ENCODE results near the gene KRTAP3-1.

Gene KRTAP3-1

DNA sequence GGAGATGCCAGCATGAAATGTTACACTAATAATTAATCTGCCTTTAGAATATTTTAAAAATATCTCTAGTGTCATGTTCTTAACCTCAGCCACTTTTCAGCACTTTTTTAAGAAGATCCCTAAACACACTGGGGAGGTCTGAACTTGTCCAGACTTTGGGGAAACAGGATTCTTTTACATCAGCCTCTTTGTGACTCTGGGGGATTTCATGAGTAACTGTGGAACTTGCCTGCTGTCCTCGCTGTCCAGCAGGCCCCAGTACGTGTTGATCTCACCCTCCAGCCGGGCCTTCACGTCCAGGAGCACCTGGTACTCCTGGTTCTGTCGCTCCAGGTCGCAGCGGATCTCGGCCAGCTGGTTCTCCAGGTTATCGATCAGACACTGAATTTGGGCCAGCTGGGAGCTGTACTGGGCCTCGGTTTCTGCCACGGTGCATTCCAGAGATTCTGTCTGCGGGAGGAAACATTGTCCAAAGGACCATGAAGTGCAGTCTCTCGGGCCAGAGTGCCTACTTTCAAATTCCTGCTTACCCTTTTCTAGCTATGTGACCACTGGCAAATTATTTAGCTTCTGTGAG is 30.3 kb downstream of the KRTAP3-1 start:
- no peak for DNase-seq (ENCODE audit: low read depth)

DNA sequence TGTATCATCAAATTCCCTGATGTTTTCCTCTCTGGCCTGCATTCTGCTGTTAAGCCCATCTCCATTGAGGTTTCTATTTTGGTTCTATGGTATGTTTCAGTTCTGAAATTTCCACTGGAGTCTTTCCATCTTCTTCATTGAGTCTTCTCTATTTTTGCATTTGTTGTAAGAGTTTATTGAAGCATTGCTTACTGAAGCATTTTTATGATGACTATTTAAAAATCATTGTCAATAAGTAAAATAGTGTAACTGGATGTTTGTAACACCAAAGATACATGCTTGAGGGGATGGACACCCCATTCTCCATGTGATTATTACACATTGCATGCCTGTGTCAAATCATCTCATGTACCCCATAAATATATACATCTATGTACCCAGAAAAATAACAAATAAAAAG is 33.4 kb downstream of the KRTAP3-1 start:
- DNase-seq (ENCODE audit: low read depth) = no peak

DNA sequence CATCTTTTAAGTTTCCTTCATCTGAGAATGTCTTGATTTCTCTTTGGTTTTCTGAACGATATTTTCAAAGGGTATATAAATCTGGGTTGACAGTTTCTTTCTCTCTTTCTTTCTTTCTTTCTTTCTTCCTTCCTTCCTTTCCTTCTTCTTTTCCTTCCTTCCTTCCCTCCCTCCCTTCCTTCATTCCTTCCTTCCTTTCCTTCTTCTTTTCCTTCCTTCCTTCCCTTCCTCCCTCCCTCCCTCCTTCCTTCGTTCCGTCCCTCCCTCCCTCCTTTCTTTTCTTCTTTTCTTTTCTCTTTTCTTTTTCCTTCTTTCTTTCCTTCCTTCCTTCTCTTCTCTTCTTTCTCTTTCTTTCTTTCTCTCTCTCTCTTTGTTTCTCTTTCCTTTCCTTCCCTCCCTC is 34.6 kb downstream of the KRTAP3-1 start:
- no peak for DNase-seq (ENCODE audit: low read depth)

DNA sequence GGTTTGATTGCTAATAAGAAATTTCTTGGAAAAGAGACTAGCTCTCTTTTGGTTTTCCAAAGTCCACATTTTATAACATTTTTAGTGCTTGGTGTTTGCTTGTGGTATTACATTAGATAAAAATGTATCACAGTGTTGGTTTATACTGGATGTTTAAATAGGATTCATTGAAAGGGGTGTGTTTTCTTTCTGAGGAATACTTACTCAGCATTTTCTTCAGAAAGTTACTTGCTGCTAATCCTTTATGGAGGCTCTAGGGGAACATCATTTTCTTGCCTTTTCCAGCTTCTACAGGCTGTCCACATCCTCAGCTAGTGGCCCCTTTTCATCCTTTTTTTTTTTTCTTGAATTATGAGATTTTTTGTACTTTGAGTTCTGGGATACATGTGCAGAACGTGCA is 41.3 kb downstream of the KRTAP3-1 start:
- DNase-seq (ENCODE audit: low read depth) = no peak

DNA sequence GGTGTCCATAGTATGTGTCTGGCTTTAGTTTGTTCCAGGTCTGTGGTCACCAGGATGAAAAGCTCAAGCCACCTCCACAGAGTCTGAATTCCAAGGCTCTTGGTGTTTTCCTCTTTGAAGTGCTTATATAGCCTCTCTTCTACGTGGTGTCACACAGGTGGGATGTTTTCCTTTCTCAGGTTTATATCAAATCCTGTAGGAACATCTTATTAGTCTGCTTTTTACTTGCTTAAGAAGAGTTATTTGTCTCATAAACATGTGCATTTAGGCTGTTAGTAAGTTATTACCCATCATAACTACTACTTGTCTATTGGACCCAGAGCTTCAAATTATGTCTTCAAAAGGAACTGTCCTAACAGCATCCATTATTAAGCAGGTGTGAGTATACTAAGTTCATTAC is 42.1 kb downstream of the KRTAP3-1 start, which contains the start of gene KRT39:
KRT39 (minus strand) TSS at position 101 of the 400 bp plus-strand sequence; CDS start at position 9, 92 bp downstream.
- DNase-seq (ENCODE audit: low read depth) = no peak

DNA sequence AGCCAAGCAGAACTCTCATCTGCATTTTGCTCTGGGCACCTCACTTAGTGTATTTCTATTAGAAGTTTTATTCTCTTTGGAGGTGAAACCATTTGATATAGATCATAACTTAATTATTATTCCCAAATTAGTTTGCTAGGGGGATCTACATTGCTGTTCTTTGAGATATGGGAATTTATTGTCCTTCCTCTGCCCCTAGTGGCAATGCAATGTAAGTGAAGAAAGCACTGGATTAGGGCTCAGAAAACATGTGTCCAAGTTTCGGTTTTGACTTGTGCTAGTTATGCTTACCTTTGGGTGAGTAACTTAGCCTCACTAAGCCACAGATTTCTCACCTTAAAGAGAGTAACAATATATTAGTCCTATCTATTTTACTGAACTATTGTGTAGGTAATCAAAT is 45.1 kb downstream of the KRTAP3-1 start:
- DNase-seq (ENCODE audit: low read depth) = no peak

DNA sequence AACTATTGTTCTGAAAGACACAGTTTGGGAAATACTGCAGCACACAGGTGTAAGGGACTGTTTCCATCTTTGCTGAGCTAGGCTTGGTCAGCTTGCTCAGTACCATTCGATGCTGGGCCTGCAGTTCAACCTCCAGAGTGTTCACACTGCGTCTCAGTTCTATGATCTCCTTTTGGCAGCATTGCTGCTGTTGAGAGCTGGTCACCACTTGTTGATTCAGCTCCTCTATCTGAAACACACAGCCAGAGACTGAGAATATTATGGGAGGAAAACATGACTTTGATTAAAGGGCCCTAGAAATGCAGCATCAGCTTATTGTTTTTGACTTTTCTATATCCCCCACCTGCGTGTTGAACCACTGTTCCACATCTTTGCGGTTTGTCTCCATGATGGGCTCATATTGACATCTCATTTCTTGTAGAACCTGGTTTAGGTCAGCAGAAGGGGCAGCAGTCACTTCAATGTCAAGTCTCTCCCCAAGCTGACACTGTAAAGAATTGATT is 46.8 kb downstream of the KRTAP3-1 start:
- no peak for DNase-seq (ENCODE audit: low read depth)

DNA sequence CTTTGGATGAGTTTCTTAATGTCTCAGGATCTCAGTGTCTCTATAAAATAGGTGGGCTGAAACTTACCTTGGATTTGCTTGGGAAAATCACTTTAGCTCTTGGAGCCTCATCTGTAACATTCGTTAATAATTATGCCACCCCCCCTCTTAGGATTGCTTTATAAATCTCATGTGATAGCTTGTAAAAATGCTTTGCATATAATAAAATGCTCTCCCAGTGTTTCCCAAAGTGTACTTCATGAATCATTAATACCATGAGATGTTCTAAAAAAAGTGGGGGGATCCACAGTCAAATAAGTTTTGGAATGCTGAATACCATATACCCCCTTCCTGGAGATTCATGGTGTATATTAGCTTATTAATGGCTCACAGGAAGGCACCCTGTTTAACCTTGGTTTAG is 47.3 kb downstream of the KRTAP3-1 start:
- no peak for DNase-seq (ENCODE audit: low read depth)

- DNase-seq (ENCODE audit: low read depth) = no peak
Observed at GRCh38 chr17:40960144-40960543, 48.8 kb downstream of the KRTAP3-1 start.
